Neural progenitor cell (in vitro differentiated cells): ENCODE results near the gene PTX4. TPM values are rescaled to one million over a fixed set of nuclear protein-coding genes. Genes with fewer than 3 reads are reported as not detected.

Experiments
- DNase-seq: peaks from one replicate; pipeline ENCODE4 v3.0.0-alpha.2; 2016; ENCODE audit warnings: low spot score
- H2AFZ ChIP-seq: fragments of 200-600 bp; sonication (generic); replicated peaks from 2 replicates; pipeline ENCODE4 v1.6.1; 2016; ENCODE audit warnings: antibody characterized with exemption
- H3F3A ChIP-seq: fragments of 200-600 bp; sonication (generic); 2 replicates; pipeline ENCODE4 v1.6.1; 2016; ENCODE audit warnings: antibody characterized with exemption, low read depth
- H3K27ac ChIP-seq: fragments of 200-600 bp; sonication (generic); 2 replicates; pipeline ENCODE4 v1.5.1; 2016; ENCODE audit warnings: mild to moderate bottlenecking
- H3K27me3 ChIP-seq: fragments of 200-600 bp; sonication (generic); 2 replicates; pipeline ENCODE4 v1.6.1; 2016; ENCODE audit warnings: mild to moderate bottlenecking, moderate library complexity
- H3K36me3 ChIP-seq: fragments of 200-600 bp; sonication (generic); 2 replicates; pipeline ENCODE4 v1.5.1; 2016
- H3K4me1 ChIP-seq: fragments of 200-600 bp; sonication (generic); 2 replicates; pipeline ENCODE4 v1.6.1; 2016; ENCODE audit warnings: mixed run types
- H3K4me2 ChIP-seq: fragments of 200-600 bp; sonication (generic); 2 replicates; pipeline ENCODE4 v1.6.1; 2016
- H3K4me3 ChIP-seq: fragments of 200-600 bp; sonication (generic); 2 replicates; pipeline ENCODE4 v1.5.1; 2016
- H3K79me2 ChIP-seq: fragments of 200-600 bp; sonication (generic); 2 replicates; pipeline ENCODE4 v1.6.1; 2016; ENCODE audit warnings: low read depth
- H3K9ac ChIP-seq: fragments of 200-600 bp; sonication (generic); 2 replicates; pipeline ENCODE4 v1.6.1; 2016
- H3K9me3 ChIP-seq: fragments of 200-600 bp; sonication (generic); 2 replicates; pipeline ENCODE4 v1.5.1; 2016; ENCODE audit warnings: low read depth
- H4K20me1 ChIP-seq: fragments of 200-600 bp; sonication (generic); 2 replicates; pipeline ENCODE4 v1.6.1; 2016; ENCODE audit warnings: low read depth
- H3K27ac Mint-ChIP-seq: 3 replicates; pipeline ENCODE4 v1.8.0; 2021; ENCODE audit warnings: mixed read lengths
- H3K27me3 Mint-ChIP-seq: 2 replicates; pipeline ENCODE4 v1.8.0; 2022; ENCODE audit warnings: low read depth, mild to moderate bottlenecking, inconsistent platforms, moderate library complexity, mixed read lengths; ENCODE audit not compliant: insufficient read depth
- H3K36me3 Mint-ChIP-seq: 3 replicates; pipeline ENCODE4 v1.8.0; 2021; ENCODE audit warnings: mixed read lengths
- H3K4me1 Mint-ChIP-seq: 3 replicates; pipeline ENCODE4 v1.8.0; 2021; ENCODE audit warnings: mixed read lengths
- H3K4me3 Mint-ChIP-seq: 3 replicates; pipeline ENCODE4 v1.8.0; 2021; ENCODE audit warnings: mild to moderate bottlenecking, moderate library complexity, mixed read lengths
- H3K9me3 Mint-ChIP-seq: 3 replicates; pipeline ENCODE4 v1.8.0; 2020; ENCODE audit warnings: mixed read lengths
- EZH2 ChIP-seq: fragments of 200-600 bp; sonication (generic); IDR thresholded peaks from 2 replicates; pipeline ENCODE4 v1.6.1; 2017; ENCODE audit warnings: antibody characterized with exemption, mild to moderate bottlenecking, moderate library complexity
- EZH2phosphoT487 ChIP-seq: fragments of 200-600 bp; sonication (generic); IDR thresholded peaks from 2 replicates; pipeline ENCODE4 v1.6.1; 2017; ENCODE audit warnings: antibody characterized with exemption
- total RNA-seq: library from RNA; depleted of rRNA; stranded (reverse); fragments of >200 nt; gene quantifications from 2 replicates; pipeline ENCODE4 v1.2.3, GENCODE V29; 2015; ENCODE audit warnings: low replicate concordance
- TF ChIP-seq, protein P1 (sequence below): fragments of 200-600 bp; sonication (generic); IDR thresholded peaks from 2 replicates; pipeline ENCODE4 v1.5.1; 2017; ENCODE audit warnings: antibody characterized with exemption, mild to moderate bottlenecking

Gene PTX4
- total RNA-seq, 1 donor from 2014 or later: not detected

DNA sequence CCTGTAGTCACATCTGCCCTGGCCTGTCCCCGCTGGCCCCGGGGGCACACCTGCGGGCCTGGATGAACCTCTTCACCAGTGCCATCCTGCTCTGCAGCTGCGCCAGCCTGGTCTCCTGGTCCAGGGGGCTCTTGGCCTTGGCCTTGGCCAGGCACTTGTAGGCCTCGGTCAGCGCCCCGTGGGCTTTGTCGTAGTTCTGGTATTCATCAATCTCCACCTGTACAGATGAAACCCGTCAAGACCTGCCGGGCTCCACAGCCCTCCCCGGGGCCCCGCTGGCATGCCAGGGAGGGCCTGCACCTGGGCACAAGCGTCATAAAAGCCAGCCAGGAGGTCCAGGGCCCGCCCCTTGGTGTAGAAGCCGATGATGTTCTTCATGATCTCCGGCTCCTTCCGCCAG, 31.1 kb upstream of the PTX4 start:
- no peak overlapping the region for H3K9ac ChIP-seq
- no peaks in the 10 kb centered on the region for H3K9me3 ChIP-seq
- no peak overlapping the region for H3K4me3 Mint-ChIP-seq
- H3K4me2 ChIP-seq: no peak overlapping the region
- H2AFZ ChIP-seq: no peak overlapping the region
- TF ChIP-seq, protein P1, sequence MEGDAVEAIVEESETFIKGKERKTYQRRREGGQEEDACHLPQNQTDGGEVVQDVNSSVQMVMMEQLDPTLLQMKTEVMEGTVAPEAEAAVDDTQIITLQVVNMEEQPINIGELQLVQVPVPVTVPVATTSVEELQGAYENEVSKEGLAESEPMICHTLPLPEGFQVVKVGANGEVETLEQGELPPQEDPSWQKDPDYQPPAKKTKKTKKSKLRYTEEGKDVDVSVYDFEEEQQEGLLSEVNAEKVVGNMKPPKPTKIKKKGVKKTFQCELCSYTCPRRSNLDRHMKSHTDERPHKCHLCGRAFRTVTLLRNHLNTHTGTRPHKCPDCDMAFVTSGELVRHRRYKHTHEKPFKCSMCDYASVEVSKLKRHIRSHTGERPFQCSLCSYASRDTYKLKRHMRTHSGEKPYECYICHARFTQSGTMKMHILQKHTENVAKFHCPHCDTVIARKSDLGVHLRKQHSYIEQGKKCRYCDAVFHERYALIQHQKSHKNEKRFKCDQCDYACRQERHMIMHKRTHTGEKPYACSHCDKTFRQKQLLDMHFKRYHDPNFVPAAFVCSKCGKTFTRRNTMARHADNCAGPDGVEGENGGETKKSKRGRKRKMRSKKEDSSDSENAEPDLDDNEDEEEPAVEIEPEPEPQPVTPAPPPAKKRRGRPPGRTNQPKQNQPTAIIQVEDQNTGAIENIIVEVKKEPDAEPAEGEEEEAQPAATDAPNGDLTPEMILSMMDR: no peak
- TF ChIP-seq EZH2phosphoT487 (no peak), EZH2 (no peak)
- no peak overlapping the region for H3K27ac ChIP-seq
- no peaks in the 10 kb centered on the region for H3K27me3 ChIP-seq
- peaks cover 5% of the 10 kb centered on the region for H3K27me3 Mint-ChIP-seq
- H3K27ac Mint-ChIP-seq: no peak overlapping the region
- peaks cover 3% of the 10 kb centered on the region for H3K9me3 Mint-ChIP-seq
- H3K36me3 ChIP-seq: no peaks in the 10 kb centered on the region
- no peak overlapping the region for H3K4me3 ChIP-seq
- no peaks in the 10 kb centered on the region for H3F3A ChIP-seq
- H4K20me1 ChIP-seq: no peaks in the 10 kb centered on the region
- no peaks in the 10 kb centered on the region for H3K79me2 ChIP-seq
- no peaks in the 10 kb centered on the region for H3K4me1 Mint-ChIP-seq
- no peak for DNase-seq
- H3K36me3 Mint-ChIP-seq: peaks cover 10% of the 10 kb centered on the region
- H3K4me1 ChIP-seq: no peaks in the 10 kb centered on the region

DNA sequence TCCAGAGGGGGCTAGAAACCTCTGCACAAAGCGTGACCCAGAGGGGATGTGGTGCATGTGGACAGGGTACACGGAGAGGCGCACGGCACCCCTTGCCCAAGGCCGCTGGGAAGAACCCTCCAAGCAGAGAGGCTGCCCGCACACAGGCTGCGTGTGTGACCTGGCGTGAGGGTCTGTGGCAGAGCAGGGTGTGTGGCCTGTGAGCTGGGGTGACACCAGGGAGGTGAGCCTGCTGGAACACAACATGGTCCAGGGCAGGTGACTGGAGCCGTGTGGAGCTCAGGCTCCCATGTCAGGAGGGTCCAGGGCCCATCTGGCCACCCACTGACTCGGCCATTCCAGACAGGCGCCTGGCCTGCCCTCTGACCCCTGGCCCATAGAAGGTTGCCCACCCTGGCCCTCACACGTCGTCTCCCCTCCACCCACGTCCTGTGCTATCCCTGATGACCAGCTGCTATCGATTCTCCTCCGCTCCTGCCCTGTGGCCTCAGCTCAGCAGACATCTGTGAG, 29.9 kb upstream of the PTX4 start:
- Histone ChIP-seq H2AFZ (no peak overlapping the region), H3K9me3 (no peaks in the 10 kb centered on the region), H3K4me3 (no peak overlapping the region), H3K4me2 (no peak overlapping the region), H3K9ac (no peak overlapping the region), H3K27ac (no peak overlapping the region), H3K27me3 (no peaks in the 10 kb centered on the region), H3K36me3 (no peaks in the 10 kb centered on the region), H3F3A (no peaks in the 10 kb centered on the region), H4K20me1 (no peaks in the 10 kb centered on the region), H3K79me2 (no peaks in the 10 kb centered on the region), H3K4me1 (no peaks in the 10 kb centered on the region)
- Mint-ChIP-seq H3K36me3 (peaks cover 14% of the 10 kb centered on the region), H3K27ac (no peak overlapping the region), H3K27me3 (peaks cover 5% of the 10 kb centered on the region), H3K9me3 (peaks cover 5% of the 10 kb centered on the region), H3K4me1 (no peaks in the 10 kb centered on the region), H3K4me3 (no peak overlapping the region)
- no peak for DNase-seq
- TF ChIP-seq, protein P1: no peak
- TF ChIP-seq EZH2phosphoT487 (no peak), EZH2 (no peak)

DNA sequence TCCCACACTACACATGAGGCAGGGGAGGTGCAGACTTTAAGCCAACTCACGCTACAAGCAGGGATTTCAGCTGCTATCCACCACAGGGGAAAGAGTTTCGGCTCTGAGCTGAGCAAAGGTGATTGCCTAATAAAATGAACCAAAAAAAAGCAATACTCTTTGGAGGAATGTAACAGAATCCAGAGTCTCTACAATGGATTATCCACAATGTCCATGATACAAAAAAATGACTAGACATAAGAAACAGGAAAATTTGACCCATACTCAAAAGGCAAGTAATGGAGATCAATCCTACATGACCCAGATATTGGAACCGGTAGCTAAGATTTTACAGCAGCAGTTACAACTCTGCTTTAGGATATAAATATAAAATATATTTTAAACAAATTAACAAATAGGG, 25.8 kb upstream of the PTX4 start:
- Mint-ChIP-seq H3K9me3 (peaks cover 7% of the 10 kb centered on the region), H3K27ac (no peak overlapping the region), H3K36me3 (peaks cover 23% of the 10 kb centered on the region), H3K4me3 (no peak overlapping the region), H3K4me1 (no peaks in the 10 kb centered on the region), H3K27me3 (peaks cover 7% of the 10 kb centered on the region)
- DNase-seq: no peak
- Histone ChIP-seq H3K4me2 (no peak overlapping the region), H3K27ac (no peak overlapping the region), H4K20me1 (no peaks in the 10 kb centered on the region), H3K9ac (no peak overlapping the region), H3K36me3 (no peaks in the 10 kb centered on the region), H3K27me3 (no peaks in the 10 kb centered on the region), H3F3A (peaks cover 5% of the 10 kb centered on the region), H3K9me3 (no peaks in the 10 kb centered on the region), H3K4me1 (no peaks in the 10 kb centered on the region), H2AFZ (no peak overlapping the region), H3K79me2 (no peaks in the 10 kb centered on the region), H3K4me3 (no peak overlapping the region)
- TF ChIP-seq EZH2phosphoT487: no peak
- no peak for TF ChIP-seq EZH2
- TF ChIP-seq, protein P1: no peak
